Measurements from ENCODE around the gene MRGPRF. TPM values are rescaled to one million over a fixed set of nuclear protein-coding genes. Genes with fewer than 3 reads are reported as not detected.

The MRGPRF gene
- total and polyA plus RNA-seq, 7 donors, result 1.7 to 3.8 (median 2.7) TPM

- peak in 1 of 2 donors; percentile 38 for DNase-seq
- Histone ChIP-seq H3K4me1 (no peaks in the 10 kb centered on the region), H3K27ac (no peak overlapping the region)
Observed at GRCh38 chr11:68999093-68999747, 13.8 kb downstream of the MRGPRF start.

GRCh38 chr11:68998390-68998911 lies 14.6 kb downstream of the MRGPRF start:
- Histone ChIP-seq H3K36me3 (ENCODE audit: insufficient read depth in 1 of 2, low read depth in 1 of 2) (no peaks in the 10 kb centered on the region), H3K27ac (no peak overlapping the region), H3K4me1 (no peaks in the 10 kb centered on the region), H3K9me3 (no peaks in the 10 kb centered on the region), H3K4me3 (no peak overlapping the region), H3K27me3 (ENCODE audit: insufficient read depth in 3 of 3, low read length in 2 of 3) (peaks cover 0 to 45% (median 9%) of the 10 kb centered on the region in 3 donors)
- no peak for TF ChIP-seq CTCF (IDR thresholded peaks at IDR 0.05)
- intact Hi-C loops (cut with DNase I), result no loop called here
- peak in 1 of 2 donors; percentile 50 for DNase-seq
- no peak for ATAC-seq
- 15 to 26% (median 22%) methylated on average over 13 of the region's 13 CpGs for WGBS, 3 donors

More at GRCh38 chr11:68999093-68999747, 13.8 kb downstream of the MRGPRF start:
- 76 to 87% (median 85%) methylated on average over 8 of the region's 8 CpGs for WGBS, 3 donors
- no peaks in the 10 kb centered on the region for H3K36me3 ChIP-seq (ENCODE audit: insufficient read depth in 1 of 2, low read depth in 1 of 2)
- TF ChIP-seq CTCF (IDR thresholded peaks at IDR 0.05), result no peak
- intact Hi-C loops (cut with DNase I), result no loop called here
- peaks cover 0 to 45% (median 9%) of the 10 kb centered on the region in 3 donors for H3K27me3 ChIP-seq (ENCODE audit: insufficient read depth in 3 of 3, low read length in 2 of 3)
- no peak overlapping the region for H3K4me3 ChIP-seq
- no peak for ATAC-seq
- no peaks in the 10 kb centered on the region for H3K9me3 ChIP-seq

- no peak for DNase-seq
- intact Hi-C loops (cut with DNase I), result no loop called here
- ATAC-seq, result no peak
- Histone ChIP-seq H3K36me3 (ENCODE audit: insufficient read depth in 1 of 2, low read depth in 1 of 2) (no peaks in the 10 kb centered on the region), H3K4me1 (no peaks in the 10 kb centered on the region), H3K4me3 (no peak overlapping the region), H3K27me3 (ENCODE audit: insufficient read depth in 3 of 3, low read length in 2 of 3) (peaks cover 0 to 46% (median 9%) of the 10 kb centered on the region in 3 donors), H3K27ac (no peak overlapping the region), H3K9me3 (no peaks in the 10 kb centered on the region)
- no peak for TF ChIP-seq CTCF (IDR thresholded peaks at IDR 0.05)
Observed at GRCh38 chr11:68997995-68998348, 15.1 kb downstream of the MRGPRF start.

- TF ChIP-seq CTCF (IDR thresholded peaks at IDR 0.05), result no peak
- DNase-seq, result peak in 1 of 2 donors; percentile 46
- Histone ChIP-seq H3K27ac (no peak overlapping the region), H3K4me1 (no peaks in the 10 kb centered on the region), H3K27me3 (ENCODE audit: insufficient read depth in 3 of 3, low read length in 2 of 3) (peaks cover 0 to 47% (median 10%) of the 10 kb centered on the region in 3 donors), H3K4me3 (no peak overlapping the region), H3K9me3 (no peaks in the 10 kb centered on the region), H3K36me3 (ENCODE audit: insufficient read depth in 1 of 2, low read depth in 1 of 2) (no peaks in the 10 kb centered on the region)
- whole genome bisulfite sequencing, 3 donors, result 85 to 91% (median 86%) methylated on average over 19 of the region's 19 CpGs
- ATAC-seq, result no peak
- intact Hi-C loops (cut with DNase I), result no loop called here
Observed at GRCh38 chr11:68997124-68997994, 15.7 kb downstream of the MRGPRF start.

All from psoas muscle (tissue), 8 donors.